Loucy (cell line): ENCODE measurements around the gene DMC1.

Source experiments
- H2AFZ ChIP-seq: fragments of 200-600 bp; sonication (generic); 2 replicates; pipeline ENCODE4 v1.6.0; 2016; ENCODE audit warnings: antibody characterized with exemption, mild to moderate bottlenecking, low read length, moderate library complexity
- H3F3A ChIP-seq: fragments of 200-600 bp; 2 replicates; pipeline ENCODE4 v1.6.0; 2016; ENCODE audit warnings: antibody characterized with exemption, low read depth, mild to moderate bottlenecking
- H3K27me3 ChIP-seq: fragments of 200-600 bp; sonication (generic); 2 replicates; pipeline ENCODE4 v1.6.1; 2014; ENCODE audit warnings: low read length, mild to moderate bottlenecking; ENCODE audit not compliant: insufficient read depth, poor library complexity, severe bottlenecking
- H3K36me3 ChIP-seq: fragments of 200-600 bp; sonication (generic); 2 replicates; pipeline ENCODE4 v1.6.1; 2016; ENCODE audit warnings: low read length; ENCODE audit not compliant: insufficient read depth
- H3K4me1 ChIP-seq: fragments of 200-600 bp; sonication (generic); 2 replicates; pipeline ENCODE4 v1.5.1; 2014; ENCODE audit warnings: low read length, mild to moderate bottlenecking; ENCODE audit not compliant: insufficient read depth, poor library complexity, severe bottlenecking
- H3K4me2 ChIP-seq: fragments of 200-600 bp; sonication (generic); 2 replicates; pipeline ENCODE4 v1.6.0; 2014; ENCODE audit warnings: antibody characterized with exemption, low read length, low read depth, mild to moderate bottlenecking; ENCODE audit not compliant: poor library complexity, severe bottlenecking
- H3K4me3 ChIP-seq: fragments of 200-600 bp; sonication (generic); 2 replicates; pipeline ENCODE4 v1.5.1; 2014; ENCODE audit warnings: low read length, mild to moderate bottlenecking, mixed read lengths; ENCODE audit not compliant: poor library complexity, severe bottlenecking
- H3K79me2 ChIP-seq: fragments of 200-600 bp; sonication (generic); 2 replicates; pipeline ENCODE4 v1.6.1; 2014; ENCODE audit warnings: low read length; ENCODE audit not compliant: insufficient read depth
- H3K9ac ChIP-seq: fragments of 200-600 bp; sonication (generic); 2 replicates; pipeline ENCODE4 v1.6.0; 2014; ENCODE audit warnings: mild to moderate bottlenecking, low read depth, low read length, moderate library complexity; ENCODE audit not compliant: poor library complexity, severe bottlenecking
- H3K9me2 ChIP-seq: fragments of 200-600 bp; sonication (generic); replicated peaks from 2 replicates; pipeline ENCODE4 v1.6.1; 2016; ENCODE audit warnings: low read depth, low read length, mixed read lengths
- H3K9me3 ChIP-seq: fragments of 200-600 bp; sonication (generic); 2 replicates; pipeline ENCODE4 v1.6.1; 2014; ENCODE audit warnings: mild to moderate bottlenecking, antibody characterized with exemption, low read length, low read depth; ENCODE audit not compliant: insufficient read depth
- H4K20me1 ChIP-seq: fragments of 200-600 bp; sonication (generic); 2 replicates; pipeline ENCODE4 v1.6.0; 2014; ENCODE audit warnings: antibody characterized with exemption, low read length, mild to moderate bottlenecking; ENCODE audit not compliant: insufficient read depth, poor library complexity, severe bottlenecking
- EZH2phosphoT487 ChIP-seq: fragments of 200-600 bp; IDR thresholded peaks from 2 replicates; pipeline ENCODE4 v1.6.1; 2018; ENCODE audit warnings: antibody characterized with exemption, mild to moderate bottlenecking, moderate library complexity, borderline replicate concordance
- TF ChIP-seq, protein P1 (sequence below): fragments of 200-600 bp; sonication (generic); conservative IDR thresholded peaks from 2 replicates; pipeline ENCODE4 v1.5.1; 2014; ENCODE audit warnings: mild to moderate bottlenecking, antibody characterized with exemption, low read length

DMC1 gene

GRCh38 chr22:38607680-38608079, 37.7 kb upstream of the DMC1 start:
- no peaks in the 10 kb centered on the region for H4K20me1 ChIP-seq
- H3K9me2 ChIP-seq: no peaks in the 10 kb centered on the region
- no peaks in the 10 kb centered on the region for H3K9me3 ChIP-seq
- H3K4me1 ChIP-seq: no peaks in the 10 kb centered on the region
- no peak overlapping the region for H2AFZ ChIP-seq
- no peaks in the 10 kb centered on the region for H3K79me2 ChIP-seq
- no peaks in the 10 kb centered on the region for H3F3A ChIP-seq
- TF ChIP-seq EZH2phosphoT487: no peak
- TF ChIP-seq, protein P1, sequence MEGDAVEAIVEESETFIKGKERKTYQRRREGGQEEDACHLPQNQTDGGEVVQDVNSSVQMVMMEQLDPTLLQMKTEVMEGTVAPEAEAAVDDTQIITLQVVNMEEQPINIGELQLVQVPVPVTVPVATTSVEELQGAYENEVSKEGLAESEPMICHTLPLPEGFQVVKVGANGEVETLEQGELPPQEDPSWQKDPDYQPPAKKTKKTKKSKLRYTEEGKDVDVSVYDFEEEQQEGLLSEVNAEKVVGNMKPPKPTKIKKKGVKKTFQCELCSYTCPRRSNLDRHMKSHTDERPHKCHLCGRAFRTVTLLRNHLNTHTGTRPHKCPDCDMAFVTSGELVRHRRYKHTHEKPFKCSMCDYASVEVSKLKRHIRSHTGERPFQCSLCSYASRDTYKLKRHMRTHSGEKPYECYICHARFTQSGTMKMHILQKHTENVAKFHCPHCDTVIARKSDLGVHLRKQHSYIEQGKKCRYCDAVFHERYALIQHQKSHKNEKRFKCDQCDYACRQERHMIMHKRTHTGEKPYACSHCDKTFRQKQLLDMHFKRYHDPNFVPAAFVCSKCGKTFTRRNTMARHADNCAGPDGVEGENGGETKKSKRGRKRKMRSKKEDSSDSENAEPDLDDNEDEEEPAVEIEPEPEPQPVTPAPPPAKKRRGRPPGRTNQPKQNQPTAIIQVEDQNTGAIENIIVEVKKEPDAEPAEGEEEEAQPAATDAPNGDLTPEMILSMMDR: no peak
- no peak overlapping the region for H3K9ac ChIP-seq
- H3K4me2 ChIP-seq: no peak overlapping the region
- no peaks in the 10 kb centered on the region for H3K36me3 ChIP-seq
- H3K4me3 ChIP-seq: no peak overlapping the region
- no peaks in the 10 kb centered on the region for H3K27me3 ChIP-seq

GRCh38 chr22:38602166-38602565, 32.2 kb upstream of the DMC1 start:
- Histone ChIP-seq H2AFZ (no peak overlapping the region), H3K4me1 (no peaks in the 10 kb centered on the region), H3K27me3 (no peaks in the 10 kb centered on the region), H4K20me1 (no peaks in the 10 kb centered on the region), H3K9me3 (no peaks in the 10 kb centered on the region), H3K9me2 (no peaks in the 10 kb centered on the region), H3K4me2 (no peak overlapping the region), H3K4me3 (no peak overlapping the region), H3F3A (no peaks in the 10 kb centered on the region), H3K36me3 (no peaks in the 10 kb centered on the region), H3K79me2 (no peaks in the 10 kb centered on the region), H3K9ac (no peak overlapping the region)
- TF ChIP-seq, protein P1: no peak
- no peak for TF ChIP-seq EZH2phosphoT487

DNA sequence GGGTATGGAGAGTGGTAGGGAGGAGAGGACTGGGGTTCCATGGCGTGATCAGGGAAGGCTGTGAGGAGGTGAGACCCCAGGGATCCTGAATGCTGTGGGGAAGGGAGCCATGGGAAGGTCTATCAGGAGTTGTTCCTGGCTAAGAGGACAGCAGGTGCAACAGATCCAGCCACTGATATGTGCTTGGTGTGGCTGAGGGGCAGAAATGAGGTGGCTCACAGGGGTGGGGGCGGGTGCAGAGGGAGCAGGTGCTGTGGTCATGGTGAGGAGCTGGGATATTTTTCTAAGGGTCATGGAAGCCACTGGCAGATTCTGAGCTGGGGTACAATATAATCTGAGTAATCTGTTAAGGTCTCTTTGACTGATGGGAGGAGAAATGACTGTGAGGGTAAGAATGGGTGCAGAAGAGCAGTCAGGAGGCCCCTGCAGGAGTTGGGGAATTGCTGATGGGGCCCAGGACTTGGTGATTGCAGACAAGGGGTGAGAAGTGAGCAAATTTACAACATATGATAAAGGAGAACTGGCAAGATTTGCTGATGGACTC, 31.3 kb upstream of the DMC1 start:
- TF ChIP-seq, protein P1: no peak
- no peak for TF ChIP-seq EZH2phosphoT487
- no peaks in the 10 kb centered on the region for H3K9me2 ChIP-seq

More for the DNA sequence above, 31.3 kb upstream of the DMC1 start:
- H3K79me2 ChIP-seq: no peaks in the 10 kb centered on the region
- no peak overlapping the region for H2AFZ ChIP-seq
- H3K27me3 ChIP-seq: no peaks in the 10 kb centered on the region
- no peaks in the 10 kb centered on the region for H3K4me1 ChIP-seq
- no peak overlapping the region for H3K9ac ChIP-seq
- H3K9me3 ChIP-seq: no peaks in the 10 kb centered on the region
- H3F3A ChIP-seq: no peaks in the 10 kb centered on the region
- no peak overlapping the region for H3K4me2 ChIP-seq
- no peaks in the 10 kb centered on the region for H3K36me3 ChIP-seq
- no peak overlapping the region for H3K4me3 ChIP-seq
- H4K20me1 ChIP-seq: no peaks in the 10 kb centered on the region
